ENCODE results near the gene RAPGEF1.

The RAPGEF1 gene

DNA sequence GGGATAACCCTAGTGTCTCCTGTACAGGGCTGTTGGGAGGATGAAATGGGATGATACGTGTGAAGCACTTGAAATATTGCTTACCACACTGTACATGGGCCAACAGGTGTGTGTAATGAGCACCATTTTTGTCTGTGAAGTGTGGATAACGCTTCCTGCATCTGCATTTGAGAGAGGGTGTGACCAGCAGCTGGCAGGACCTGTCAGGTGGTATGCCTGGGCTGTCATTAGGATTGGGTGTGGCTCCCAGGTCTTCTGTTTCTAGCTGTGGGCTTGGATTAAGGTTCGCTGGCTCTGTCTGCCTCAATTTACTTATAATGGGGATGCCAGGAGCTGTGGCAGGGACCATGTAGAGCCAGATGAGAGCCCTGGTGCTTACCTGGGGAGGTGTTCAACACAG, 120.2 kb downstream of the RAPGEF1 start:
- Histone ChIP-seq H3K27ac (ENCODE audit: extremely low read depth, low read depth, low read length) (no peak overlapping the region), H3K4me1 (ENCODE audit: control insufficient read depth, insufficient read depth, low read length) (peaks cover 2% of the 10 kb centered on the region; the same call in 1 of the 2 replicates), H3K36me3 (ENCODE audit: control insufficient read depth in 2 of 2, insufficient read depth in 1 of 2, low read length in 2 of 2) (peaks cover 0 to 71% of the 10 kb centered on the region in 2 experiments; a peak in 2 of 3 replicates), H3K4me3 (ENCODE audit: low read depth, low read length) (no peak overlapping the region), H3K9me3 (ENCODE audit: control insufficient read depth, insufficient read depth, low read depth, low read length) (no peaks in the 10 kb centered on the region)
- CTCF ChIA-PET: interaction anchor here (1.0 to 4.2 kb wide), 3 partner anchors 10 to 120 kb away, joined by 3 to 16 read pairs (median 10); partner anchors contain the start of gene RAPGEF1
- POLR2A ChIA-PET: no interaction called here
- TF ChIP-seq, protein P1, sequence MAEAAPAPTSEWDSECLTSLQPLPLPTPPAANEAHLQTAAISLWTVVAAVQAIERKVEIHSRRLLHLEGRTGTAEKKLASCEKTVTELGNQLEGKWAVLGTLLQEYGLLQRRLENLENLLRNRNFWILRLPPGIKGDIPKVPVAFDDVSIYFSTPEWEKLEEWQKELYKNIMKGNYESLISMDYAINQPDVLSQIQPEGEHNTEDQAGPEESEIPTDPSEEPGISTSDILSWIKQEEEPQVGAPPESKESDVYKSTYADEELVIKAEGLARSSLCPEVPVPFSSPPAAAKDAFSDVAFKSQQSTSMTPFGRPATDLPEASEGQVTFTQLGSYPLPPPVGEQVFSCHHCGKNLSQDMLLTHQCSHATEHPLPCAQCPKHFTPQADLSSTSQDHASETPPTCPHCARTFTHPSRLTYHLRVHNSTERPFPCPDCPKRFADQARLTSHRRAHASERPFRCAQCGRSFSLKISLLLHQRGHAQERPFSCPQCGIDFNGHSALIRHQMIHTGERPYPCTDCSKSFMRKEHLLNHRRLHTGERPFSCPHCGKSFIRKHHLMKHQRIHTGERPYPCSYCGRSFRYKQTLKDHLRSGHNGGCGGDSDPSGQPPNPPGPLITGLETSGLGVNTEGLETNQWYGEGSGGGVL (tag by site-specific recombination; IDR thresholded peaks at IDR 0.05): no peak
- TF ChIP-seq SCRT2 (tag by site-specific recombination; IDR thresholded peaks at IDR 0.05): peak; percentile 66

DNA sequence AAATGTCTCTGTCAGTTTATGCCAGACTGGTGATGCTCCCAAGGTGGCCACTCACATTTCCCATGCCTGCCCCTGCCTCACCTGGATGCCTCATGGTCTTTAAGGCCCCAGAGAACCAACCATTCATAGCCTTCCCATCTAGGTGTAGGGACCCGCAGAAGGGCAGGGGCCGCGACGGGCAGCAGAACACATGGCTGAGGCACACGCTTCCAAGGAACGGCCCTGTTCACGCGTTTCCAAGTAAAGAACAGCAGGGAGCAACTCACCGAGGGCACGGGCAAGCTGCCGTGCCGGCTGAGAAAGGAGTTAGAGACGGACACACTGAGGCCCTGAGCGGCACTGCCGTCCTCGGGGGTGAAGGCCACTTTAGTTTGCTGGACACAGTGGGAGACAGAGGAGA, 121.1 kb downstream of the RAPGEF1 start:
- TF ChIP-seq ZNF24 (tag by site-specific recombination; IDR thresholded peaks at IDR 0.05) (no peak), ZNF596 (tag by site-specific recombination; IDR thresholded peaks at IDR 0.05) (no peak), ZNF311 (tag by site-specific recombination; IDR thresholded peaks at IDR 0.05; ENCODE audit: borderline replicate concordance) (no peak), ZNF548 (tag by site-specific recombination; IDR thresholded peaks at IDR 0.05) (no peak), ZNF791 (tag by site-specific recombination; IDR thresholded peaks at IDR 0.05) (no peak), KLF16 (tag by site-specific recombination; IDR thresholded peaks at IDR 0.05) (no peak), IKZF3 (tag by site-specific recombination; IDR thresholded peaks at IDR 0.05) (no peak), HOXC10 (CRISPR knock-in tag; IDR thresholded peaks at IDR 0.05) (no peak), ZNF354C (tag by site-specific recombination; IDR thresholded peaks at IDR 0.05; ENCODE audit: borderline replicate concordance, low read depth) (no peak), ZNF155 (tag by site-specific recombination; IDR thresholded peaks at IDR 0.05) (no peak), ZNF214 (tag by site-specific recombination; IDR thresholded peaks at IDR 0.05; ENCODE audit: borderline replicate concordance) (no peak), ZNF624 (tag by site-specific recombination; IDR thresholded peaks at IDR 0.05) (no peak)
- TF ChIP-seq, protein P2, sequence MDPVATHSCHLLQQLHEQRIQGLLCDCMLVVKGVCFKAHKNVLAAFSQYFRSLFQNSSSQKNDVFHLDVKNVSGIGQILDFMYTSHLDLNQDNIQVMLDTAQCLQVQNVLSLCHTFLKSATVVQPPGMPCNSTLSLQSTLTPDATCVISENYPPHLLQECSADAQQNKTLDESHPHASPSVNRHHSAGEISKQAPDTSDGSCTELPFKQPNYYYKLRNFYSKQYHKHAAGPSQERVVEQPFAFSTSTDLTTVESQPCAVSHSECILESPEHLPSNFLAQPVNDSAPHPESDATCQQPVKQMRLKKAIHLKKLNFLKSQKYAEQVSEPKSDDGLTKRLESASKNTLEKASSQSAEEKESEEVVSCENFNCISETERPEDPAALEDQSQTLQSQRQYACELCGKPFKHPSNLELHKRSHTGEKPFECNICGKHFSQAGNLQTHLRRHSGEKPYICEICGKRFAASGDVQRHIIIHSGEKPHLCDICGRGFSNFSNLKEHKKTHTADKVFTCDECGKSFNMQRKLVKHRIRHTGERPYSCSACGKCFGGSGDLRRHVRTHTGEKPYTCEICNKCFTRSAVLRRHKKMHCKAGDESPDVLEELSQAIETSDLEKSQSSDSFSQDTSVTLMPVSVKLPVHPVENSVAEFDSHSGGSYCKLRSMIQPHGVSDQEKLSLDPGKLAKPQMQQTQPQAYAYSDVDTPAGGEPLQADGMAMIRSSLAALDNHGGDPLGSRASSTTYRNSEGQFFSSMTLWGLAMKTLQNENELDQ (tag by site-specific recombination; IDR thresholded peaks at IDR 0.05; ENCODE audit: low read depth): no peak
- TF ChIP-seq, protein P3, sequence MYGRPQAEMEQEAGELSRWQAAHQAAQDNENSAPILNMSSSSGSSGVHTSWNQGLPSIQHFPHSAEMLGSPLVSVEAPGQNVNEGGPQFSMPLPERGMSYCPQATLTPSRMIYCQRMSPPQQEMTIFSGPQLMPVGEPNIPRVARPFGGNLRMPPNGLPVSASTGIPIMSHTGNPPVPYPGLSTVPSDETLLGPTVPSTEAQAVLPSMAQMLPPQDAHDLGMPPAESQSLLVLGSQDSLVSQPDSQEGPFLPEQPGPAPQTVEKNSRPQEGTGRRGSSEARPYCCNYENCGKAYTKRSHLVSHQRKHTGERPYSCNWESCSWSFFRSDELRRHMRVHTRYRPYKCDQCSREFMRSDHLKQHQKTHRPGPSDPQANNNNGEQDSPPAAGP (tag by site-specific recombination; IDR thresholded peaks at IDR 0.05): no peak
- H3K9me3 ChIP-seq (ENCODE audit: control insufficient read depth, insufficient read depth, low read depth, low read length): no peaks in the 10 kb centered on the region
- H3K36me3 ChIP-seq (ENCODE audit: control insufficient read depth in 2 of 2, insufficient read depth in 1 of 2, low read length in 2 of 2): peaks cover 0 to 64% of the 10 kb centered on the region in 2 experiments; a peak in 2 of 3 replicates
- no peaks in the 10 kb centered on the region for H3K4me1 ChIP-seq (ENCODE audit: control insufficient read depth, insufficient read depth, low read length)
- no peak overlapping the region for H3K27ac ChIP-seq (ENCODE audit: extremely low read depth, low read depth, low read length)
- H3K4me3 ChIP-seq (ENCODE audit: low read depth, low read length): no peak overlapping the region
- ChIA-PET POLR2A (no interaction called here), CTCF (interaction anchor here (1.0 to 4.2 kb wide), 2 partner anchors 9 to 11 kb away, joined by 3 to 16 read pairs; no protein-coding TSS in a partner anchor)

DNA sequence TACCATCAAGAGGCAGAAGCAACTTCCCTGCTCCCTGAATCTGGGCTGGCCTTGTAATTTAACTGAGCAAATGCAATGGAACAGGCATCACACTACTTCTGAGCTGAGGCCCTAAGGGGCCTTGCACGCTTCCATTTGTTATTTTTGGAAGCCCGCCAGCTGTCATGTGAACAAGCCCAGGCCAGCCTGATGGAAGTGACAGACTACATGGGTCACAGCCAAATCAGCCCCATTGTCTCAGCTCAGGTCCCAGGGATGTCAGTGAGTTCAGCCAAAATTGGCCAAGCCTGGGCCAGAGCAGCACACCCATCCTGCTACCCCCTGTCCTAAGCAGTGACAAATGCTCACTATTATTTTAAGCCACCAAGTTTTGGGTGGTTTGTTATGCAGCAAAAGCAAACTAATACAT, 121.8 kb downstream of the RAPGEF1 start:
- Histone ChIP-seq H3K9me3 (ENCODE audit: control insufficient read depth, insufficient read depth, low read depth, low read length) (no peaks in the 10 kb centered on the region), H3K36me3 (ENCODE audit: control insufficient read depth in 2 of 2, insufficient read depth in 1 of 2, low read length in 2 of 2) (peaks cover 0 to 64% of the 10 kb centered on the region in 2 experiments; a peak in 2 of 3 replicates), H3K27ac (ENCODE audit: extremely low read depth, low read depth, low read length) (no peak overlapping the region), H3K4me3 (ENCODE audit: low read depth, low read length) (no peak overlapping the region), H3K4me1 (ENCODE audit: control insufficient read depth, insufficient read depth, low read length) (no peaks in the 10 kb centered on the region)
- CTCF ChIA-PET: interaction anchor here (0.9 kb wide), 1 partner anchor 10 kb away, joined by 4 read pairs; no protein-coding TSS in a partner anchor
- POLR2A ChIA-PET: interaction anchor here (1.5 kb wide), 1 partner anchor 9 kb away, joined by 4 read pairs; no protein-coding TSS in a partner anchor
- TF ChIP-seq REPIN1 (tag by site-specific recombination; IDR thresholded peaks at IDR 0.05; ENCODE audit: low read depth) (no peak), ZNF211 (tag by site-specific recombination; IDR thresholded peaks at IDR 0.05; ENCODE audit: low read depth) (no peak), GLI2 (tag by site-specific recombination; IDR thresholded peaks at IDR 0.05; ENCODE audit: borderline replicate concordance, low read depth) (no peak), ZNF394 (tag by site-specific recombination; IDR thresholded peaks at IDR 0.05; ENCODE audit: borderline replicate concordance) (peak; percentile 41; the same call in 1 of the 2 replicates), GLIS1 (tag by site-specific recombination; IDR thresholded peaks at IDR 0.05) (peak; percentile 44; the same call in 1 of the 2 replicates), ZNF701 (tag by site-specific recombination; IDR thresholded peaks at IDR 0.05) (no peak), KLF10 (tag by site-specific recombination; IDR thresholded peaks at IDR 0.05) (0 out of 2 replicates have a peak, but pooled peaks have one; percentile 18), ZNF626 (tag by site-specific recombination; IDR thresholded peaks at IDR 0.05) (no peak), ZNF239 (tag by site-specific recombination; IDR thresholded peaks at IDR 0.05) (no peak)
- TF ChIP-seq, protein P4, sequence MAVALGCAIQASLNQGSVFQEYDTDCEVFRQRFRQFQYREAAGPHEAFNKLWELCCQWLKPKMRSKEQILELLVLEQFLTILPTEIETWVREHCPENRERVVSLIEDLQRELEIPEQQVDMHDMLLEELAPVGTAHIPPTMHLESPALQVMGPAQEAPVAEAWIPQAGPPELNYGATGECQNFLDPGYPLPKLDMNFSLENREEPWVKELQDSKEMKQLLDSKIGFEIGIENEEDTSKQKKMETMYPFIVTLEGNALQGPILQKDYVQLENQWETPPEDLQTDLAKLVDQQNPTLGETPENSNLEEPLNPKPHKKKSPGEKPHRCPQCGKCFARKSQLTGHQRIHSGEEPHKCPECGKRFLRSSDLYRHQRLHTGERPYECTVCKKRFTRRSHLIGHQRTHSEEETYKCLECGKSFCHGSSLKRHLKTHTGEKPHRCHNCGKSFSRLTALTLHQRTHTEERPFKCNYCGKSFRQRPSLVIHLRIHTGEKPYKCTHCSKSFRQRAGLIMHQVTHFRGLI (tag by site-specific recombination; IDR thresholded peaks at IDR 0.05): peak; percentile 61; the same call in 1 of the 2 replicates
